CD4-positive, alpha-beta T cell treated with Interleukin-6 at 100 ng/mL for 8 hours (primary cell): ENCODE data around the gene EP400.
"Not testable (repeated sequence)": the region's sequence is repeated elsewhere in the genome, so short reads cannot be mapped to it uniquely, and the experiment has no call there.

Experiments
- DNase-seq: peaks from one replicate; pipeline ENCODE4 v3.0.0-alpha.2; 2020; ENCODE audit warnings: mixed read lengths, low spot score

The EP400 gene

DNA sequence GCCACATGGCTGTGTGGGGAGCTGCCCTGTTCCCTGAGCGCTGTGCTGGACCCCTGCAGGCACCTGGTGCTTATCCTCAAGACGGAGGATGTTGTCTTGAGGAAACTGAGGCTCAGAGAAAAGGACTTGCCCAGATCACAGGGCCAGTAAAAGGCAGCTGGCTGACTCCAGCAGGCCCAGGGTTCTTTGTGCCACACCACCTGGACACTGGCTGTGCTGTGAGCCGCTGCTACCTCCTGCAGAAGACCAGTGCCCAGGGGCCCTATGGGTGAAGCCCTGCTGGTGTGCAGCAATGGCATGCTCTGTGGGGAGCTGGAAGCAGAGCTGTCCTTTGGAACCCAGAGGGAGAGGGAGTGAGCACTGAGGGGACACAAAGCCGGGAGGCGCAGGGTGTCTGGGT is 118.5 kb downstream of the EP400 start:
- no peak for DNase-seq

DNA sequence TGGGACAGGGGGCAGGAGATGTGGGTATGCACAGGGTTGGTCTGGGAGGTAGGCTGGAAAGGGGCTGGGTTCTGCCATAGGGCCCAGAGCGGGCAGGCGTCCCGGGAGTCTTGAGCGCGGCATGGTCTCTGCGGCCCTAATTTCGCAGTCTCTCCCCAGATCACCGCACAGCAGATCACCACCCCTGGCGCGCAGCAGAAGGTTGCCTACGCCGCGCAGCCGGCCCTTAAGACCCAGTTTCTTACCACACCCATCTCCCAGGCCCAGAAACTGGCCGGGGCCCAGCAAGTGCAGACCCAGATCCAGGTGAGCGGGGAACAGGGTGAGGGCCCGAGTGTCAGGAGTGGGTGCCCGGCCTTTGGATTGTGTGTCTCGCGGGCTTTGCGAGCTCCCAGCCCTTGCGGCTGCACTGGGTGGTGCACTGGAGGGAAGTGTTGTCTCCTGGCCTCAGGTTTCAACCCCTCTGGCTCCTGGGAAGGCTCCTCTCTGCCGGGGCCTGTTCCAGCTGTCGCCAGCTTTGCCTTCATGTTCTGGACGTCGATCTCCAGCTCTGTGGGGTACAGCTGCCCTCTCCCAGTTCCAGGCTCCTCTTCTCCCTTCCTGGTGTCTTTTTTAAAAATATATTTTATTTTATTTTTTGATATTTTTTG is 119.7 kb downstream of the EP400 start:
- no peak for DNase-seq

DNA sequence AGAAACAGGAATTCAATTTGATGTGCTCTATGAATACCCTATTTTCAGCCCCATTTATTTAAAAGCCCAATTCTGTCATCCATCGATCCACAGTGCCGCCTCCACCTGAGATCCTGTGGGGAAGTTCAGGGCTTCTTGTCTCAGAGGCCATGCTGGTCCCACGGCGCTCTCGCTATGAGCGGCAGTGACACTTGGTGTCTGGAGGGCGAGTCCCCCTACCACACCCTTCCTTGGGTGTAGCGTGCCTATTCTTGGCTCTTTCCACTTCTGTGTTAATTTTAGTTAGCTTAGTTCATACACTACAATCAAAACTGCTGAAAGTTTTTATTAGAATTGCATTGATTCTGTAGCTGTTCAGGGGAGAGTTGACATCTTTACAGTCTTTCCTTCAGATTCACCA is 120.6 kb downstream of the EP400 start:
- DNase-seq = no peak

DNA sequence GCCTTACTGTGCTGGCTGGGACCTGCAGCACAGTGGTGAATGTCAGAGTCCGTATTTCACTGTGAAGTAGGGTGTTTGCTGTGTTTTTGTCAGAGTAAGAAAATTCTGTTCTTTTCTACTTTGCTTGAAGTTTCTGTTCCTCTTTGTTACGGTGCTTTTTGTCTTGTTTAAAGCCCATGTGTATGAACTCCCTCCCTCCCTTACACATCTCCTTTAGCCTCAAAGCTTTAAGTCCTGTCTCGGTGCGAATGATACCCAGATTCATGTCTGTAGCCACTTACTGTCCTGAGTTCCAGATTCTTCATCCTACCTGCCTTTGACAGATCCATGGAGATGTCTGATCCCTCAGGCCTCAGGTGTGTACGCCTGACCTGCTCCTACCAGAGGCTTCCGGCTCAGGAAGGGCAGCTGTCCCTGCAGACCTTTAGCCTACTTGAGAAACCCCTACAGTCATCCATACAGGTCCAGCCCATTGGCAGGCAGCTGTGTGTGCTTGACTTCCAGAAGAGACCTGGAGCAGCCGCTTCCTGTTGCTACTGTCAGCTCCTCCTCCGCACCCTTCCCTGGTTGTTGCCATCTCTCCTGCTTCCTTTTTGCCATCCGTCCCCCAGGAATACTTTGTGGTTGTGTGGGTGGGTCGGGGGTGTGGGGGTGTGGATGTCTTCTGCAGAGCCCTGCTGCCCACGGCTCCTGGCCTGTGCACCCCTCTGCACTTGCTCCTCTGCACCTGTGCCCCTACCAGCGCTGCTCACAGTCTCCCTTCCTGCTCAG is 121.5 kb downstream of the EP400 start:
- no peak for DNase-seq

DNA sequence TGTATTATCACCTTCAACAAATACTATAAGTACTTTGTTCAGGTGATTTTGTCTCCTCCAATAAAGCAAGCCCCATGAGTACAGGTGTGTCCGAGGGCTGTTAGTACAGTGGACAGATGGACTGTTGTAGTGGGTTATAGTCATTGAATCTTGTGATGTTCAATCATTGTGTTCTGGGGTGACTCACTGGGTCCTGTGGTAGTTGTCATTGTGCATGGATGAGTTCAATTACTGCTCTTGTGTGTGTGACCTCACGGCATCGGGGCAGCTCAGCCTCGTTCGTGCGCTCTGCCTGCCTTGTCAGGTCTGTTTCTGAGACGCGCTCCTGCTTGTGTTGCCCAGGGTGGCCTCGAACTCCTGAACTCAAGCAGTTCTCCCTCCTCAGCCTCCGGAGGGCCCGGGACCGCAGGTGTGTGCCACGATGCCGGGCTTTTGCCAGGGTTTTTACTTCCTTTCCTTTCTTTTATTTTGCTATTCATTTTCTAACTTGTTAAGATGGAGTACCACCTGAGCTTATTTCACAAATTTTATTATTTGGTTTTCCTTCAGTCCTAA is 122.2 kb downstream of the EP400 start:
- DNase-seq = no peak

DNA sequence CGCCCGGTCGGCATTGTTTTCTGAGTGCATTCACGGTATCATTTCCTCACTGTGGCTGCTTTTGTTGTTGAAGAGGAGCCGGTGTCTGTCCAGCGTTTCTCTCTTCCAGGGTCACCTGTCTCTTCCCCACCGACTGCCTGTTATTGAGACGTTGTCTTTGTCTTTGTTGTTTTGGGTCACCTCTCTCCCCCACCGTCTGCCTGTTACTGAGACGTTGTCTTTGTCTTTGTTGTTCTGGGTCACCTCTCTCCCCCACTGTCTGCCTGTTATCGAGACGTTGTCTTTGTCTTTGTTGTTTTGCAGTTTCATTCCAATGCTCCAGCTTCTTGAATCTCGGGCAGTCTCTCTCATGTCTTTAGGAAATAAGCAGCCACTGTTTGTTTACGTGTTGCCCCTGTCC is 124.5 kb downstream of the EP400 start:
- DNase-seq = no peak

DNA sequence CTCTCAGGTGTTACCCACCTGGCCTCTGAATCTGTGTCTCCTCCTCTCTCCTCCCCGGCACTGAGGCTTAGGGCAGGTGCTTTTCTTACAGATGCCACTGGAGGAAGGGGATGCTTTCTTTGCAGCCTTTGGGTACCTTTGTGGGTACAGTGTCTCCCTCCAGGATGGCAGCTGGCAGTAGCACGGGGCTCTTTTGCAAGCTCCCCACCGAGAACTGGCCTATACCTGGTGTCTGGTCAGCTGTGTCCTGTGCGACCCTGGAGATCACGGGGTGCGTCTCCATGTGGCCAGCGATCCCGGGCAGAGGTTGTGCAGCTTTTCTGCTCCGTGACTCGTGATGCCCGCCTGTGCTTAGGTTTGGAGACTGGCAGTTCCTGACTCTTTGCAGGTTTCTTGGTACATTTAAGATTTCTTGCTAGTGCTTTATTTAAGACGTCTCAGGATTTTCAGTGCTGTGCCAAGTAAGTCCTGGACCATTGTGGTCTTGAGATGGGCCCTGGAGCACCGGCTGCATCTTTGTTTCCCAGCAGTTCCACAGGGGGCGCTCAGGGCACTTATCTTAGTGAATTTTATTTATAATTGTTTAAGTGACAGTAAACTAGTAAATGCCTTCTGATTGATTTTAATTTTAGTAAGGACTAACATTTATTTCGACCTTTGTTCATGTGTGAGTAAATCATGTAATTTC is 125.4 kb downstream of the EP400 start:
- DNase-seq = no peak

DNA sequence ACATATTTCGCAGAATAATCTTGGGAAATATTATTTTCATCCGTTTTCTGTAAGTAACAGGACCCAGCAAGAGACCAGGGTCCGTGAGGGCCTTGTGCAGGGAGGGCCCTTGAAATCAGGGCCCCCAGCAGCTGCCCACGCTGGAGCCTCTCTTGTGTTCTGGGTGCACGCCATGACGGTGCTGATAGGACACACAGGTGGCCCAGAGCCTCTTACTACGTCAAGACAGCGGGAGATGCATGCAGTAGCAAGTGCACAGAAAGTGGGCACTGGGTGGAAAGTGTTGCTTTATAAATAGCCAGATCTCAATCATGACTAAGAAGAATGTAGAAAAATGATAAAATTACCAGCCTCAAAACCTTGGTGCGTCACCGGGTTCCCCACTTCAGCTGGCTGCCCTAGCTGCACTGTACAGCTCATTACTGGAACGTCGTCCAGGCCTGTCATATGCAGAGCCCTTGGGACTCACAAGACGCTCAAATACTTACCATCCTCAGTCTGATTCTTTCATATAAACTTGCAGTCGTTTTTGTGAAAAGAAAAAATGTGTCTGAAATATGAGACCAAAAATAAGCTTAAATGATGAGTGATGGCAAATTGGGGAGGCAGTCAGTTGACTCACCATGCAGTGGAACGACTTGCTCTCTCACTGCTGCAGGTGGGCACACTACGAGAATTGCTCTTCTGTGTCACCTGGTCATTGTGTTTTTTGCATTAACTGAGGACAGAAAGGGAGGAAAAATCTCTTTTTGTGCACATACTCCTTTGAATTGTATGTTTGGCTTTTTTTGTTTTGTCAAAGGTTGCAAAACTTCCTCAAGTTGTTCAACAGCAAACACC is 126.2 kb downstream of the EP400 start:
- no peak for DNase-seq

DNA sequence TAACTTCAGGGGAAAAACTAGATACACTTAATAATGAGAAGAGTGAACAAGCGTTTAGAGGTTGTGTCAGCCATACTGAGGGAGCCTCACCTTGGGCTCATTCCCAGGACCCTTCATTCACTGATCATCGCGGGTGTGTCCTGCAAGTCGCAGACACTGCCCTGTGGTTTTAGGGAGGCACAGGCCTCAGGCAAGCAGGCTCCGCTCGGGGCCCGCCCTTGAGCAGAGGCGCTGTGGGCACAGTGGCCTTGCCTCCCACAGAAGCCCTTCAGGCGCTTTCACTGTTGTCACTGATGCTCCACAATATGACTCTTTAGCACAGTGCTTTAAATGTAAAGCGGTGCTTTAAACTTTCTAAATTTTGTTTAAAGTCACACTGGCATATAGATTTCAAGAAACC is 127.0 kb downstream of the EP400 start:
- no peak for DNase-seq

DNA sequence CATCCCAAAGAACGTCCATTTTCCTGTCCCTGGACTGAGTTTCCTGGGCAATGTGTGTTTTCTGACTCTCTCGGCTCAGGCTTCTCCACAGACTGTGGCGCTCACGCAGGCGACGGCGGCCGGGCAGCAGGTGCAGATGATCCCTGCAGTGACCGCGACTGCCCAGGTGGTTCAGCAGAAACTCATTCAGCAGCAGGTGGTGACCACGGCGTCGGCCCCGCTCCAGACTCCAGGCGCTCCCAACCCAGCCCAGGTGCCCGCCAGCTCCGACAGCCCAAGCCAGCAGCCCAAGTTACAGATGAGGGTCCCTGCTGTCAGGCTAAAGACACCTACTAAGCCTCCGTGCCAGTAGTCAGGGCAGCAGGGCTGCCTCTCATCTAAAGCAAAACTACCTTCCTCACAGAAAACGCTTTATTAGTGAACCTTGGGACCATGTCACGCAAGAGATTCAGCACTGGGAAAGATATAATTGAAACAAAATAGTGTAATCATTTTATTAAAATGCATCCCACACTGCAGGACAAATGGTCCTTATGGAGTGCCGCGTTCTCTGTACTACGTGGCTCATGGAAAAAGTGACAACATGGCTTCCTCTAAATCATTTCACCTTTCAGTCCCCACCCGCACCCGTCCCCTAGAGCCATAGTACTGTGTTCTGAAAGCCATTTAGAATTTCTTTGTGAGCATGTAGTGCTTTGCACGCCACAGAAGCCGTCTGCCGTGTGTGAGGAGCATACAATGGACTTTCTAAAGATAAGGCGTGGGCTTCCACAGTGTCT is 127.8 kb downstream of the EP400 start:
- no peak for DNase-seq

DNA sequence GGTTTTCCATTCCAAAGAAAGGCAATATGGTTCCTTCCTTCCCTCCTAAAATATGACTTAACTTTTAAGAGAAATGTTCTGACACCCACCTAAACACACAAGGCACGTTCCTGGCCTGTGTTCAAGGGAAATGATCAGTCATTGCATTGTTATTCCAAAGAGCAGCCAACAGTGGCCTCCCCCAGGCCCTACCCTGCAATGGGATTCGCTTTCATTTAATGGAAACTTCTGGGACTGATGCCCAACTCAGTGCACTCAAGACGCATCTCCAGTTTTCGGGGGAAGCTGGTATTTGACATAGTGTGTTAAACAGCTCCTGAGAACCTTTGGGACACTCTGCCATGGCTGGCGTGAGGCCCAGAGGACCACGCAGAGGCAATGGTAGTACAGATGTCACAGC is 128.4 kb downstream of the EP400 start:
- no peak for DNase-seq

DNA sequence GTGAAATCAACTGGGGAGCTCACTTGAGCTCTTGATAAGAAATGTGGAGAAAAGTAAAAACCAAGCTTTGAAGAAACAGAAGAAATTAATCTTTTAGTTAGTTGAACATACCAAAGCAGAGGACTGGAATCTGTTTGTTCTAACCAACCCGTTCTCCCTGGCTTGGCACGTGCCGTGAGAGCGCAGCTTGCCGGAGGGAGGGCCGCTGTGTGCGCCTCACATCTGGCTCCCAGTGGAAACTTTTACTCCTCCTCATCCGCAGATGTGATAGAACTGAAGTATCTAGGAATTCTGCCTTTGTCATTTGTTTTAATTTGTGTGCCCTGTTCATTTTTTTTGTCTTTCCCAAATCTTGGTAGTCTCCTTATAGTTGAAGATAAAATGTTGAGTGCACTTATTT is 129.5 kb downstream of the EP400 start:
- no peak for DNase-seq

DNA sequence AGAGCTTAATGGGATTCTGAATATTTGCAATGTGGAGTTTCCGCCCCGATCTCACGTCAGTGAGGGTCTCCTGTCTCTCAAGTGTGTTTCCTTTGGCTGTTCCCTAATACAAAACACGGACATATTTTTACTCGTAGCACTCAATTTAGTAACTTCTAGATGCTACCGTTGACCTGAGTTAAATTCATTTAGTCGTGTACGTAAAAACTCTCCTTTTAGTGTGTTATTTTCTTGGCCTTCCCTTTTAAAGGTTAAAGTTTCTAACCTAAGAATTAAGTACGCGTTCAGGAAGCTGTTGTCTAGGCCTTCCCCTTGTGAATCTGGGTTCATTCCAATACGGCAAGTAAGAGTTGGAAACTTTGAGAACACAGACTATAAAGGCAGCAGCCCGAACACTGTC is 130.0 kb downstream of the EP400 start:
- DNase-seq = no peak

DNA sequence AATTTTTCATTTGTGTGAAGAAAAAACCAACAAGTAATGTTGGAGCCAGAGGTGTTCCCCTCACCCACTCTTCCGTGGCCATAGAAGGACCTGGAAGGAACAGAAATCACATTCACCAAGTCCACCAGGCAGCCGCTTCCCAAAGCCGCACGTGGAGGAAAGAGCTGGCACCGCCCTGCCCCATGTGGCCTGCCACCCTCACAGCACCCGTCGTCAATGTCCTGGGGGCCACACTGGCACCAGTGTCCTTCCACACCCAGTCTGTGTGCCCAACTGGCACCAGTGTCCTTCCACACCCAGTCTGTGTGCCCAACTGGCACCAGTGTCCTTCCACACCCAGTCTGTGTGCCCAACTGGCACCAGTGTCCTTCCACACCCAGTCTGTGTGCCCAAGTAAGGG is 130.8 kb downstream of the EP400 start:
- DNase-seq = not testable (repeated sequence)

DNA sequence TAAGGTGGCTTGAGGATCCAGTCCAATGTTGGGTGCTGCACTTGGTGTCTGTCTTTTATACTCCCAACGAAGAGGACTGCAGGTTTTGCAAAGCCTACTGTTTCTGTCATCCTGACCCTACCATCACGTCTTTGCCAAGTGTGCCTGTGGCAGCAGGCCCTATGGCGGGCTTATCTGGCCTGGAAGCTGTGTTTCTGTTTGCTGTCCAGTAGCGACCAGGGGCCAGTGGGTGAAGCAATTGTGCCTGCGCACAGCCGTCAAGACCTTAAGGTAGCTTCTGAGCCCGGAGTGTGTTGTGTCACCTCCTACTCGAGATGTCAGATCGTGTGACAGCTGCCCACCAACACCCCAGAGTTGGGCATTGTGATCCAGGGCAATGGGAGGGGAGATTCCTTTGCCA is 131.7 kb downstream of the EP400 start:
- no peak for DNase-seq

DNA sequence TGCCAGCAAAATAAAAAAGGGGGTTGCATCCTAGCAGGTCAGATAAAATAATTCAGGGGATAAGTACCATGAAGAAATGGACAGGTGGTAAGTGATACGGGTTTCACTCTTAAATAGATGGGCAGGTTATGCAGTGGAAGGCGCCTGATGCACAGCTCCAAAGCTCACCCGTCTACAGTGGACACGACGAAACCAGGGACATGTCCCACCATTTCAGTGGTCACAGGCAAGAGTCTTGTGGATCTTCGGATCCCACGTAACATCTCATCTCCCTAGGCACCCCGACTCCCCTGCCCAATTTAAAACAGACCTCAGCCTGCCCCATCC is 133.8 kb downstream of the EP400 start:
- no peak for DNase-seq

DNA sequence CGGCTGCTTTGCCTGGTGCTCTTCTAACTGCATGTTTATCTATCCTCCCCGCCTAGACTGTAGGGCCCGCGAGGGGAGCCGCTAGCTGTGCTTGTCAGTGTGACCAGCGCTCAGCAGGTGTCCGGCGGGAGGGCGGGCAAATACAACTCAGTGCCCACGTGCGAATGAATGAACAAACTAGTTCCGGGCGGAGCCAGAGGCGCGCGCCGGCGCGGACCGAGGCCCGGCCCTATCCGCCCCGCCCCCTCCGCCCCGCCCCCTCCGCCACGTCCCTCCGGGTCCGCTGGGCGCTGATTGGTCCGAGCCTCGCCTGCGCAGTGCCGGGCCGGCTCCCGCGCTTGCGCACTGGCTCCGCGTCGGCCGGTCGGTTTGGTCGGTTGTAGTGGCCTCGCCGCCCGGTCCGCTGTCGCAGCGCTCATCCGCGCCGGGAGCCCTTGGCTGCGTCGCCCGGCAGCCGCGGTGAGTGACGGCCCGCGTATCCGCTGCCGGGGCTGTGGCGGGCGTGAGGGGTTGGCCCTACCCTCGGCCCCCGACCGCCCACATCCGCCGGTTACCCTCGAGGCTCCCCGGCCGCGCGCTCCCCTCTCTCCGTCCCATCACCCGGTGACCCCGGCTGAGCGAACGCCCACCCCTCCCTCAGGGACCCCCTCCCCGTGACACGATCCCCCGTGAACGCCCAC is 134.3 kb downstream of the EP400 start:
- peak; percentile 90 for DNase-seq

DNA sequence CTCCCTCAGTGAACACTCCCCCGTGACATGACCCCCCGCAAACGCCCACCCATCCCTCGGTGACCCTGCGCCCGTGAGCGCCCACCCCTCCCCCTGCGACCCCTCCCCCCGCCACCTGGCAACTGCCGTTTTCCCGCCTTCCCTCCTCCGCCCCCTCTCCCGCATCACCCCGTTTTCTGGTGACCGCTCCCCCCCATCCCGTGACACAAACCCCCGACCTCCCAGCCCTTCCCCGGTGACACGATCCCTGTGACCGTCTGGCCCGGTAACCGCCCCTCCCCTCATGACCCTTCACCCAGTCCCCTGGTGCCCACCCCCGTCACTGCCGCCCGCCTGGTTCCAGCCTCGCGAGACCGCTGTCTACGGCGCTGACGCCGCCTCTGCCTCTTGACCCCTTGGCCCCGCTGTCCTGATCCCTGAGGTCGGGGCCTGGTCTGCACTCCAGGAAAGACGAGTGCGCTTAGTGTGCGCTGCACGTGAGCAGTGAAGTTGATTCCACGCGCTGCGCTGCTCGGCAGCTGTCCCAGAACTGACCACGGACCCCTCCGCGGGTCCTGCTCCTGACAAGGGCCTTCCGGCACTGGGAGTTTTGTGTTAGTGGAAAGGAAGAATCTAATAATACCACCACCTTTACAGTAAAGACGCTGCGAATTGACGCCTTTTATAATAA is 135.0 kb downstream of the EP400 start:
- DNase-seq = peak; percentile 12

DNA sequence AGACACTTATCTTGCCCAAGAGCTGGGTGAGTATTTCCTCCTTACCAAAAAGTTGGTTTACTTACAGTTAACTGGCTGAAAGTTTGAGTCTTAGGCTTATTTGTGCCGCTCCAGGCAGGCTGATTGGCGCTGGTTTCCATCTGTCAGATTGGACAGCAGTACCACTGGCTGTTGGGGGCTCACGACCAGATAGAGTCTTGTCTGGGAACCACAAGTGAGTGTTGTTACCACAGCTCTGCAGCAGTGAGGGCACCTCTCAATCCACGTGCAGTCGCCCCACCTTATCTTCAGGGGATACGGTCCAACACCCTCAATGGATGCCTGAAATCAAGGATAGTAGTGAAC is 135.5 kb downstream of the EP400 start:
- no peak for DNase-seq

DNA sequence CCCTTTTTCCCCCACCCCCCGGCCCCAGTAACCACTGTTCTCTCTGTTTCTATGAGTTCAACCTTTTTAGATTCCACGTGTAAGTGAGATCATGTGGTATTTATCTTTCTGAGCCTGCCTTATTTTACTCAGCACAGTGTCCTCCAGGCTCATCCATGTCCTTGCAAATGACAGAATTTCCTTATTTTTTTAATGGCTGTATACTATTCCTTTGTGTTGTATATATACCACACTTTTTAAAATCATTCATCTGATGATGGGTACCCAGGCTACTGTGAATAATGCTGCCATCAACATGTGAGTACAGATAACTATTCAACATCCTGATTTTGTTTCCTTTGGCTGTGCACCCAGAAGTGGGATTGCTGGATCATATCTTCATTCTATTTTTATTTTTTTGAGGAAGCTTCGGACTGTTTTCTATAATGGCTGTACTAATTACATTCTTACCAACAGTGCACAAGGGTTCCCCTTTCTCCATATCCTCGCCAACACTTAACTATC is 139.7 kb downstream of the EP400 start:
- DNase-seq = no peak
